Measurements from ENCODE around the gene TBC1D5. TPM values are rescaled to one million over a fixed set of nuclear protein-coding genes. Genes with fewer than 3 reads are reported as not detected.
"Not testable (repeated sequence)": the region's sequence is repeated elsewhere in the genome, so short reads cannot be mapped to it uniquely, and the experiment has no call there.

TBC1D5 gene
- total RNA-seq, 2 experiments from 2014 or later, result 48.4 to 55.2 TPM

DNA sequence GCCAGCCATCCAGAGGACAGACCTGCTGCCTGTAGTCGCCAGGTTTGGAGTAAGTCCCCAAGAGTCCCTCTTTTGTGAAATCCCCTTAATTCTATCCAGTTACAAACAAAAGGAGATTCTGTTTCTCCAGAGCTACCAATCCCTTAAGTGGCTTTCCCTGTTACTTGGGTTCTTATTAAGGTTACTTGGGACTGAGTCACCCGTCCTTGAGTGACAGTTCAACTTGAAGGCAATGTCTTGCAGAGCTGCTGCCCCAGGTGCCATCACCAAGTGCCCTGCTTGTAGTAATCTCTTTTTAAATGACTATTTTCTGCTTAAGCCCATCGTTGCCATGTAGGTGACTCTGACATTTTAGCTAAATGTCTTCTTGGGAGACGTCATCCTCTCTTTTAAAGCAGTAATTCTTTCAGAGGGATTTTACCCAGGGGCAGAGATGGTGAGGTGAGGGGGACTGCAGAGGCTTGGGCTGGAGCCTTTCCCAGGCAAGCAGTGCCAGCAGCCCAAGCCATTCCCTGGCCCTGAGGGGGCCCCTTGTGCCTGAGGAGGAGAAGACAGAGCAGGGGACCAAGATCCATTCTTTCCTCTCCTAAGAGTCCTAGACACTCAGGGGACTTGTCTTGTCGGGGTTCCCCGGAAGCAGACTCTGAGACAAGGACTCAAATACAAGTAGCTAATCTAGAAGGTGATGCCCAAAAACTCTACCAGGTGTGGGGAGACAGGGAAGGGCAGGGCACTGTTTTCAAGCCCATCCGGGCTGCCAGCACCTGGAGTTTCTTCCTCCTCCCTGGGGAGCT is 604.0 kb downstream of the TBC1D5 start:
- H3K27ac Mint-ChIP-seq, result no peak overlapping the region
- H3K36me3 Mint-ChIP-seq (ENCODE audit: low read depth), result peaks cover 9% of the 10 kb centered on the region
- H3K4me1 Mint-ChIP-seq, result peaks cover 13% of the 10 kb centered on the region
- ChIA-PET CTCF (interaction anchor here (0.9 to 1.2 kb wide), 3 partner anchors 8 to 315 kb away, joined by 3 to 4 read pairs (median 3); no protein-coding TSS in a partner anchor), POLR2A (no interaction called here)
- peaks cover 4% of the 10 kb centered on the region for H3K27me3 Mint-ChIP-seq
- peaks cover 17% of the 10 kb centered on the region for H3K9me3 Mint-ChIP-seq
- no peak for DNase-seq
- H3K4me3 Mint-ChIP-seq, result no peak overlapping the region

DNA sequence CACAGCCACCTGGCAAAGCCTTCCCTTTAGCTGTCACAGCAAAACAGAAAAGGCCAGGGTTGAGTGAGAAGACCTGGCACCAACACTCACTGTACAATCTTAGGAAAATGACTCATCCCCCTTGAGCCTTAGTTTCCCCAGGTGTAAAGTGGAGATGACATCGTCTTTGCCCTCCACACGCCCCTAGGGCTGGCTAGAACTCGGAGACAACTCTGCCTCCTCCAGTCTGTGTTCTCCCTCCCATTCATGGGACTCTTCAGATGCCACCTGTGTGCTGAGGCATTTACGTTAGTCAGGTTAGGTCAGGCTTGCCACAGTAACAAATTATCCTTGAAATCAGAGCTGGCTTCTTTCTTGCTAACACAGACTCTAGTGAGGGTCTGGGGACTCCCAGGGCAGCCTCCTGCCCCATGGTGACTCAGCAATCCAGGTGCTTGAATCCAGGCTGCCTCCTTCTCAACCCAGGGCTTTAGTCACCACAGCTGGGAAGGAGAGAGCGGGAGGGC is 605.1 kb downstream of the TBC1D5 start:
- Mint-ChIP-seq H3K9me3 (peaks cover 9% of the 10 kb centered on the region), H3K4me1 (peaks cover 11% of the 10 kb centered on the region), H3K4me3 (no peak overlapping the region), H3K36me3 (ENCODE audit: low read depth) (peaks cover 3% of the 10 kb centered on the region), H3K27me3 (peaks cover 4% of the 10 kb centered on the region), H3K27ac (no peak overlapping the region)
- ChIA-PET CTCF (interaction anchor here (1.0 to 1.1 kb wide), 2 partner anchors 12 to 56 kb away, joined by 3 read pairs; no protein-coding TSS in a partner anchor), POLR2A (no interaction called here)
- no peak for DNase-seq

DNA sequence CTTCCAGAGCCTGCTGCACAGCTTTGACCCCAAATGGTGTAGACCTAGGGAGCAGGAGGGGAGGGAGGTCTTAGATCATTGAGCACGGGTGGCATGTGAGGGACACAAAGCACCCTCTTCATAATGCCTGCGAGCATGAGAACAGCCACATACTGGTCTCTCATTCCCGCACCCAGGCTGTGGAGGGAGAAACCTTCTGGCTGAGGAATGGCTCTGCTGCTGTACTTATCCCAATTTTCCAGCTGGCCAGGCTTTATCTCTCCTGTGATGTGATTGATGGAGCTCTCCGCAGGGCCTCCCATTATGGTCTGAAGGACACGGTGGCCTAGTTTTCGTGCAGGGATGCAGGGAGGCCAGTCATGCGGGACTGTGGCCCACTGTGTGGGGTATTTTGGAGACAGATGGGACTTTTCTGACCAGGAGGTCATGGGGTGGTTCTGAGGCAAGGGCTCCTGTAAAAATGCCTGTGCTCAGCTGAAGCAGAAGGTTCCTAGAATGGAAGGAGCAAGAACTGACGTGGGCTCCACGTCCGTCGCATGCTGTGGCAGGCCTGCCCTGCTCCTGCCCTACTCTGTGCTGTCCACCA is 606.2 kb downstream of the TBC1D5 start:
- POLR2A ChIA-PET, result no interaction called here
- CTCF ChIA-PET, result interaction anchor here (1.0 kb wide), 1 partner anchor 11 kb away, joined by 3 read pairs; no protein-coding TSS in a partner anchor
- Mint-ChIP-seq H3K36me3 (ENCODE audit: low read depth) (peaks cover 3% of the 10 kb centered on the region), H3K27ac (no peak overlapping the region), H3K9me3 (peaks cover 13% of the 10 kb centered on the region), H3K27me3 (peaks cover 3% of the 10 kb centered on the region), H3K4me3 (no peak overlapping the region), H3K4me1 (peaks cover 11% of the 10 kb centered on the region)
- DNase-seq, result no peak

GRCh38 chr3:17135696-17136095 is 606.7 kb downstream of the TBC1D5 start:
- POLR2A ChIA-PET, result no interaction called here
- peaks cover 17% of the 10 kb centered on the region for H3K9me3 Mint-ChIP-seq

DNA sequence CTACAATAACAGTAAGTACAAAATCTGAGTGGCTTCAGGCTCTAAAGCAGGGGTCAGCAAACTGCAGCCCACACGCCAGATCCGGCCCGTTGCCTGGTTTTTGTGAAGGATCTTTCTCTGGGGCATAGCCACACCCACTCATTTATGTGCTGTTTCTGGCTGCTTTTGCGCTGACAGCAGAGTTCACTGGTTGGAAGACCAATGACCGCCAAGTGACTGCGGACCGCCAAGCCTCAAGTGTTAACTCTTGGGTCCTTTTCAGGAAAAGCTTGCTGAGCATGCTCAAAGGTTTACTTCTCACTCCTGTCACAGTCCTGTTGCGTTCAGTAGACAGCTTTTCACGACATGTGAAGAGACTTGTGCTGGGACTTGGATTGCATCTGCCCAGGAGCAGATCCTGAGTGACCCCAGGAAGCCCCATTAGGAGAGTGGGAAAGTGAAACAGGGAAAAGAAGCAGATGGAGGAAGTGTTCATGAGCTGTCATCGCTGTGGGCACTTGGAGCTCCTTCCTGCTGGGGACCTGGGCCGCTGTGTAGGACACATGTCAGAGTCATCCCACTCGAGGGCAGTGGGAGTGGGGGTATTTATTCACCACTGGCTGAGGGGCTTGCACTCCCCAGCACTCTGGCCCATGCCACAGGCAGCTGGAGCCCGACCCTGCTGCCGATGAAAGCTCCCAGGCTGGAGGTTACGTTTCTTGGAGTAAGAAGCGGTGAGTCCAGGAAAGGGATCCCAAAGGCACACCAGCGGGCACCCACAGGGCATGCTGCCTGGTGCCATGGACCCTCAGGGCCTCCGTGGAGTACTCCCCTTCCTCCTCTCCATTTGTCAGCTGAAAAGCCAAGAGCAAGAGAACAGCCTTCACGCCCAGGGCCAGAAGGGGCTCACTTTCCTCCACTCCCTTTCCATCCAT is 608.5 kb downstream of the TBC1D5 start:
- POLR2A ChIA-PET, result no interaction called here
- no peak overlapping the region for H3K4me3 Mint-ChIP-seq
- H3K4me1 Mint-ChIP-seq, result no peaks in the 10 kb centered on the region
- H3K27ac Mint-ChIP-seq, result no peak overlapping the region
- DNase-seq, result no peak
- CTCF ChIA-PET, result interaction anchor here (0.6 to 1.6 kb wide), 6 partner anchors 9 to 682 kb away, joined by 3 to 6 read pairs (median 4); no protein-coding TSS in a partner anchor
- peaks cover 3% of the 10 kb centered on the region for H3K36me3 Mint-ChIP-seq (ENCODE audit: low read depth)
- no peaks in the 10 kb centered on the region for H3K27me3 Mint-ChIP-seq
- H3K9me3 Mint-ChIP-seq, result peaks cover 21% of the 10 kb centered on the region

More at GRCh38 chr3:17135696-17136095, 606.7 kb downstream of the TBC1D5 start:
- no peak for DNase-seq
- CTCF ChIA-PET, result no interaction called here
- Mint-ChIP-seq H3K4me1 (peaks cover 8% of the 10 kb centered on the region), H3K36me3 (ENCODE audit: low read depth) (peaks cover 3% of the 10 kb centered on the region), H3K4me3 (no peak overlapping the region), H3K27ac (no peak overlapping the region), H3K27me3 (peaks cover 3% of the 10 kb centered on the region)

DNA sequence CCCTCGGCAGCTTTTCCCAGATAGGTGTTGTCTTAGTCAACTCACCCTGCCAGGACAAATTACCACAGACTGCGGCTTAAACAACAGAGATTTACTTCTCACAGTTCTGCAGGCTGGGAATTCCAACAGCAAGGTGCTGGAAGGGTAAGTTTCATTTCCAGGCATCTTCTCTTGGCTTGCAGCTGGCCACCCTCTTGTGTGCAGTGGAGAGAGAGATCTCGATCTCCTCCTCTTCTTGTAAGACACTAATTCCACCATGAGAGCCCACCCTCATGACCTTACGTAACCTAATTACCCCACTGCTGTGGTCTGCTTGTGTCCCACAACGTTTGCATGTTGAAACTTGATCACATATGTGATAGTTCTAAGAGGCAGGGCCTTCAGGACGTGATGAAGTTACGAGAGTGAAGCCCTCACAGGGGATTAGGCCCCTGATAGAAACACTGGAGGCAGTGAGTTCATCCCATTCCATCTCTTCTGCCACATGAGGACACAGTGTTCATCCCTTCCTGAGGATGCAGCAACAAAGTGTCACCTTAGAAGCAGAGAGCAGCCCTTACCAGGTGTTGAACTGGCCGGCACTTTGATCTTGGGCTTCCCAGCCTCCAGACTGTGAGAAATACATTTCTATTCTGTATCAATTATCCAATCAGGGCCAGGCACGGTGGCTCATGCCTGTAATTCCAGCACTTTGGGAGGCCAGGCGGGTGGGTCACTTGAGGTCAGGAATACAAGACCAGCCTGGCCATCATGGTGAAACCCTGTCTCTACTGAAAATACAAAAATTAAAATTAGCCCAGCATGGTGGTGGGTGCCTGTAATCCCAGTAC is 609.9 kb downstream of the TBC1D5 start:
- DNase-seq, result no peak
- H3K4me1 Mint-ChIP-seq, result no peaks in the 10 kb centered on the region
- no peak overlapping the region for H3K27ac Mint-ChIP-seq
- ChIA-PET POLR2A (no interaction called here), CTCF (no interaction called here)
- H3K4me3 Mint-ChIP-seq, result no peak overlapping the region
- H3K36me3 Mint-ChIP-seq (ENCODE audit: low read depth), result peaks cover 6% of the 10 kb centered on the region
- no peaks in the 10 kb centered on the region for H3K27me3 Mint-ChIP-seq
- H3K9me3 Mint-ChIP-seq, result peaks cover 28% of the 10 kb centered on the region

GRCh38 chr3:17130956-17131355 is 611.5 kb downstream of the TBC1D5 start:
- no peaks in the 10 kb centered on the region for H3K4me1 Mint-ChIP-seq

GRCh38 chr3:17129556-17129955 is 612.9 kb downstream of the TBC1D5 start:
- no peak overlapping the region for H3K4me3 Mint-ChIP-seq
- POLR2A ChIA-PET, result no interaction called here
- H3K4me1 Mint-ChIP-seq, result no peaks in the 10 kb centered on the region
- no peak for DNase-seq
- H3K36me3 Mint-ChIP-seq (ENCODE audit: low read depth), result peaks cover 3% of the 10 kb centered on the region
- H3K27me3 Mint-ChIP-seq, result no peaks in the 10 kb centered on the region
- no peak overlapping the region for H3K27ac Mint-ChIP-seq
- CTCF ChIA-PET, result no interaction called here
- H3K9me3 Mint-ChIP-seq, result peaks cover 22% of the 10 kb centered on the region

More at GRCh38 chr3:17130956-17131355, 611.5 kb downstream of the TBC1D5 start:
- Mint-ChIP-seq H3K36me3 (ENCODE audit: low read depth) (peaks cover 6% of the 10 kb centered on the region), H3K9me3 (peaks cover 30% of the 10 kb centered on the region), H3K27me3 (no peaks in the 10 kb centered on the region), H3K4me3 (no peak overlapping the region), H3K27ac (no peak overlapping the region)
- ChIA-PET POLR2A (no interaction called here), CTCF (interaction anchor here (0.6 kb wide), 1 partner anchor 334 kb away, joined by 3 read pairs; no protein-coding TSS in a partner anchor)
- DNase-seq, result no peak

GRCh38 chr3:17128671-17129070 is 613.8 kb downstream of the TBC1D5 start:
- CTCF ChIA-PET; DNase-seq; H3K36me3 Mint-ChIP-seq (ENCODE audit: low read depth); H3K4me3 Mint-ChIP-seq; POLR2A ChIA-PET; H3K4me1 Mint-ChIP-seq; H3K27ac Mint-ChIP-seq; H3K27me3 Mint-ChIP-seq: not testable (repeated sequence)
- H3K9me3 Mint-ChIP-seq, result peaks cover 22% of the 10 kb centered on the region

DNA sequence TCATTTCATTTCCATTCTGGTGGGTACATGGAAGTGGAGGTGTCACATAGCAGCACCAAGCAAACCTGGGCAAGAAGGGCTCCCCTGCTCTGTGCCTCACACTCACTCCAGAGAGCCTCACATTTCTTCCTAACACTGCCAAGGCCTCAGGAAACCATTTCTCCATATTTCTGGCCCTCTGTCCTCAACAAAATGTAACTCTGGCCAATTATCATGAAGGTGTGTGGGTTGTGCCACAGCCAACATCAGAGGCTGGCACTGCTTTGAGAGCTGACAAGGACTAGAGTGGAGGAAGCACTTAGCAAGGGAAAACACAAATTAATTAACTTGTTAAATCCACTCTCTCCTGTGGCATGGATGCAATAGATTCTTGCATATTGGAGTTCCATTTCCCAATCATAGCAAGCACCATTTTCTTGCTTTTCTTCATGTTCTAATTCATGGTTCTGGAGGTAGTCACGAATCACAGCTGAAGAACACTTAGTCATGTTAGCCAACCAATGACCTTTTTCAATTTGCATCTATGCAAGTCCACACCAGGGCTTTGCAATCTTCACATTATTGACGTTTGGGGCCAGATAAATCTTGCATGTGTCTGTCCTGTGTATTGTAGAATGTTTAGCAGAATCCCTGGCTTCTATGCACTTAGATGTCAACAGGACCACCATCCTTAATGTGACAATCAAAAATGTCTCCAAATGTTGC is 616.5 kb downstream of the TBC1D5 start:
- CTCF ChIA-PET, result interaction anchor here (0.9 kb wide), 1 partner anchor 11 kb away, joined by 3 read pairs; no protein-coding TSS in a partner anchor
- DNase-seq, result no peak
- POLR2A ChIA-PET, result no interaction called here
- no peak overlapping the region for H3K27ac Mint-ChIP-seq
- no peaks in the 10 kb centered on the region for H3K4me1 Mint-ChIP-seq
- peaks cover 22% of the 10 kb centered on the region for H3K9me3 Mint-ChIP-seq
- H3K27me3 Mint-ChIP-seq, result no peaks in the 10 kb centered on the region
- H3K4me3 Mint-ChIP-seq, result no peak overlapping the region
- peaks cover 4% of the 10 kb centered on the region for H3K36me3 Mint-ChIP-seq (ENCODE audit: low read depth)

DNA sequence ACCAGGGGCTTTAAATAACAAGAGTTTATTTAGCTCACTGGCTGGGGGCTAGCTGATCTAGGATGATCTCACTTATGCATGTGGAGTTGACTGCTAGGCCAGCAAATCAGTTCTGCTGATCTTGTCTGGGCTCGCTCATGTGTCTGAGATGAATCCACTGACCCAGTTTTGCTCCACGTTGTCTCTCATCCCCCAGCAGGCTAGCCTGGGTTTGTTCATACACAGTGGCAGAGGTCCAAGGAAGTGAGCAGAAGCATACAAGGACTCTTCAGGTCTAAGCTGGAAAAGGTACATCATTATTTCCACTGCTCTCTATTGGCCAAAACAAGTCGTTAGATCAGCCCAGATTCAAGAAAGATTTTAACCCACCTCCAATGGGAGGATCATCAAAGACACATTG is 619.7 kb downstream of the TBC1D5 start:
- Mint-ChIP-seq H3K27me3 (no peaks in the 10 kb centered on the region), H3K36me3 (ENCODE audit: low read depth) (peaks cover 2% of the 10 kb centered on the region), H3K9me3 (peaks cover 11% of the 10 kb centered on the region), H3K4me3 (no peak overlapping the region), H3K4me1 (no peaks in the 10 kb centered on the region), H3K27ac (no peak overlapping the region)
- DNase-seq, result no peak
- ChIA-PET CTCF (interaction anchor here (0.6 to 1.0 kb wide), 2 partner anchors 11 to 106 kb away, joined by 3 read pairs; no protein-coding TSS in a partner anchor), POLR2A (no interaction called here)
